OCI-LY7 (cell line): ENCODE results near the gene NR1H2. TPM values are rescaled to one million over a fixed set of nuclear protein-coding genes. Genes with fewer than 3 reads are reported as not detected.

Experiments used
- Bru-seq: library from RNA; stranded (reverse); fragments of 400-500 nt; gene quantifications from one replicate; lab custom pipeline; 2021; lab: Mats Ljungman, UMichigan
- BruChase-seq, 2 experiments: library from RNA; stranded (reverse); fragments of 400-500 nt; gene quantifications; one replicate each; lab custom pipeline; 2021; lab: Mats Ljungman, UMichigan
- BruUV-seq: library from RNA; stranded (reverse); fragments of 400-500 nt; replicated peaks from 2 replicates; lab custom pipeline; 2021; lab: Mats Ljungman, UMichigan
- CTCF ChIA-PET: fragments of 300-600 bp; sonication (Branson Sonifier 250); formaldehyde crosslinking; loops from one replicate; lab custom pipeline; 2022; ENCODE audit warnings: antibody characterized with exemption; ENCODE audit not compliant: unreplicated experiment; lab: Charles Lee
- POLR2A ChIA-PET: fragments of 300-600 bp; sonication (Branson Sonifier 250); formaldehyde crosslinking; loops from one replicate; lab custom pipeline; 2022; ENCODE audit warnings: antibody characterized with exemption; lab: Charles Lee
- DNase-seq: peaks from one replicate; pipeline ENCODE4 v3.0.0-alpha.2; 2015; ENCODE audit warnings: low spot score
- H2AFZ ChIP-seq: fragments of 200-600 bp; sonication (generic), shearing (Covaris generic); 2 replicates; pipeline ENCODE4 v1.6.1; 2014; ENCODE audit warnings: mild to moderate bottlenecking, antibody characterized with exemption, low read length, moderate library complexity
- H3K27ac ChIP-seq: fragments of 200-600 bp; sonication (generic); 2 replicates; pipeline ENCODE4 v1.5.1; 2014; ENCODE audit warnings: mixed run types, low read depth, mild to moderate bottlenecking, moderate library complexity, low read length, inconsistent platforms; ENCODE audit not compliant: poor library complexity, severe bottlenecking
- H3K36me3 ChIP-seq: fragments of 200-600 bp; sonication (generic); 2 replicates; pipeline ENCODE4 v1.6.1; 2014; ENCODE audit warnings: mild to moderate bottlenecking, antibody characterized with exemption, low read length, moderate library complexity, mixed read lengths; ENCODE audit not compliant: insufficient read depth
- H3K4me1 ChIP-seq: fragments of 200-600 bp; sonication (generic); 2 replicates; pipeline ENCODE4 v1.5.1; 2014; ENCODE audit warnings: mild to moderate bottlenecking, low read length; ENCODE audit not compliant: insufficient read depth, poor library complexity, severe bottlenecking
- H3K4me2 ChIP-seq: fragments of 200-600 bp; sonication (generic); 2 replicates; pipeline ENCODE4 v1.6.1; 2014; ENCODE audit warnings: mild to moderate bottlenecking, low read length
- H3K4me3 ChIP-seq: fragments of 200-600 bp; sonication (generic); 2 replicates; pipeline ENCODE4 v1.5.1; 2014; ENCODE audit warnings: mild to moderate bottlenecking, low read depth, low read length; ENCODE audit not compliant: poor library complexity, severe bottlenecking
- H3K79me2 ChIP-seq: fragments of 200-600 bp; sonication (generic); 2 replicates; pipeline ENCODE4 v1.6.1; 2016; ENCODE audit warnings: low read depth, mild to moderate bottlenecking, low read length, moderate library complexity, mixed read lengths; ENCODE audit not compliant: insufficient read depth
- H3K9me2 ChIP-seq: fragments of 200-600 bp; sonication (generic); 2 replicates; pipeline ENCODE4 v1.6.1; 2016; ENCODE audit warnings: mild to moderate bottlenecking, low read length, mixed read lengths; ENCODE audit not compliant: insufficient read depth
- H3K9me3 ChIP-seq: fragments of 200-600 bp; sonication (generic); 2 replicates; pipeline ENCODE4 v1.6.1; 2014; ENCODE audit warnings: mild to moderate bottlenecking, mixed run types, low read length, mixed read lengths
- H4K20me1 ChIP-seq: fragments of 200-600 bp; sonication (generic); 2 replicates; pipeline ENCODE4 v1.6.1; 2014; ENCODE audit warnings: mild to moderate bottlenecking, antibody characterized with exemption, low read length, moderate library complexity, mixed read lengths; ENCODE audit not compliant: insufficient read depth
- CTCF ChIP-seq: fragments of 200-600 bp; sonication (generic); conservative IDR thresholded peaks from 2 replicates; pipeline ENCODE4 v1.5.1; 2014; ENCODE audit warnings: mild to moderate bottlenecking, antibody characterized with exemption, low read length, moderate library complexity, mixed read lengths
- EZH2phosphoT487 ChIP-seq: fragments of 200-600 bp; sonication (generic); IDR thresholded peaks from 2 replicates; pipeline ENCODE4 v1.6.1; 2018; ENCODE audit warnings: low read depth, borderline replicate concordance, mild to moderate bottlenecking, mixed run types, antibody characterized with exemption, low read length, moderate library complexity, mixed read lengths
- intact Hi-C: fragments of 100-400 bp; cut with micrococcal nuclease; formaldehyde crosslinking; loops from one replicate; pipeline ENCODE4 v1.10.0; 2022; ENCODE audit not compliant: unreplicated experiment
- long read RNA-seq: library from polyadenylated mRNA; stranded (forward); transcript quantifications from one replicate; pipeline ENCODE4 v2.0.0, GENCODE V29; 2022
- total RNA-seq, 2 experiments: library from RNA; depleted of rRNA in 1 of 2; stranded (reverse); fragments of >200 nt in 1 of 2; shearing (Covaris generic) in 1 of 2; gene quantifications; 2 replicates each; pipeline ENCODE4 v1.2.3, GENCODE V29; 2014 to 2022

Gene NR1H2
- total RNA-seq (2014; rRNA removed; shearing (Covaris generic)): 52.8 and 65.7 TPM in 2 replicates
- 41.2 and 53.1 TPM in 2 replicates for total RNA-seq (2022)
- Bru-seq, nascent RNA: percentile 60 among the genes with signal in this experiment
- BruChase-seq, experiment 1, labeled RNA remaining after a 6-hour chase: percentile 61 among the genes with signal in this experiment
- BruChase-seq, experiment 2, labeled RNA remaining after a 2-hour chase: percentile 70 among the genes with signal in this experiment
- long read RNA-seq, transcript NR1H2-201 (10 exons, 1,998 nt): major isoform, 141 of 182 reads
- long read RNA-seq, partial matches to known transcripts: 4 of 182 reads
- long read RNA-seq, other reads (novel, unspliced or antisense): 33 of 182 reads

DNA sequence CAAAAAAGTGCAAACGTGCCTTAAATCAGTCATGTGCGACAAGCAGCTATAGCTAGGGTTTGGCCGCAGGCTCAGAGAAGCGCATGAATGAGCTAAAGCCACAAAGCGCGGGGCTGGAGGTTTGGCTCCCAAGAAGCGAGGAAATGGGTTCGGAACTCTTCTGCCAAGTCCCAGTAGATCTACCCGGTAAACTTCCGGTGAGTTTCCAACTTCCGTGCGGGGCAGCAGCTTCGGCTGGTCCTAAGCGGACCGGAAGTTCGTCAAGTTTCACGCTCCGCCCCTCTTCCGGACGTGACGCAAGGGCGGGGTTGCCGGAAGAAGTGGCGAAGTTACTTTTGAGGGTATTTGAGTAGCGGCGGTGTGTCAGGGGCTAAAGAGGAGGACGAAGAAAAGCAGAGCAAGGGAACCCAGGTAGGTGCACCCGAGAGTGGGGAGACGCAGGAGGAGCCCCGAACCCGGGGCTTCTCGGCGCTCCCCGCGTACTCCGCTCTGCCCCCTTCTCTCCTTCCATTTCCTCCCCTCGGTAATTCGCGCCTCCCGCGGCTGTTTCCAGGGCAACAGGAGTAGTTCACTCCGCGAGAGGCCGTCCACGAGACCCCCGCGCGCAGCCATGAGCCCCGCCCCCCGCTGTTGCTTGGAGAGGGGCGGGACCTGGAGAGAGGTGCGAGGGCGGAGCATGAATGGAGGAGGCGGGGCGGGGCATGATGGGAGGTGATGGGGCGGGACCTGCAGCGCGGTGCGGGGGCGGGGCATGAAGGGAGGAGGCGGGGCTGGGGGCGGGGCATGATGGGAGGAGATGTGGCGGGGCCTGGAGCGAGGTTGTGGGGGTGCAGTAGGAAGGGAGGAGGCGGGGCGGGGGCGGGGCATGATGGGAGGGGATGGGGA, at the start of gene NR1H2:
Gene NR1H2 (plus strand): TSS at position 292 of the 885 bp plus-strand sequence. CDS start 1,149 bp downstream, outside the sequence.
- H3K9me2 ChIP-seq: no peaks in the 10 kb centered on the region
- peak within 1 kb of the TSS; percentile 89 for H3K27ac ChIP-seq
- TF ChIP-seq EZH2phosphoT487 (no peak), CTCF (no peak)
- ChIA-PET CTCF (no interaction called here), POLR2A (interaction anchor here (1.0 kb wide), 2 partner anchors 10 to 11 kb away, joined by 4 read pairs; no protein-coding TSS in a partner anchor)
- peak within 1 kb of the TSS; percentile 66 for H2AFZ ChIP-seq
- H3K4me3 ChIP-seq: peak within 1 kb of the TSS; percentile 83
- 0 out of 2 replicates have a peak, but pooled peaks cover 3% of the 10 kb centered on the region for H4K20me1 ChIP-seq
- peak within 1 kb of the TSS; percentile 85 for H3K4me2 ChIP-seq
- peaks cover 6% of the 10 kb centered on the region; the same call in 1 of the 2 replicates for H3K79me2 ChIP-seq
- intact Hi-C loops: no loop called here
- peak; percentile 99 for DNase-seq
- peaks cover 40% of the 10 kb centered on the region for H3K36me3 ChIP-seq
- H3K9me3 ChIP-seq: no peaks in the 10 kb centered on the region
- peaks cover 16% of the 10 kb centered on the region for H3K4me1 ChIP-seq
- no TSS peak for BruUV-seq

DNA sequence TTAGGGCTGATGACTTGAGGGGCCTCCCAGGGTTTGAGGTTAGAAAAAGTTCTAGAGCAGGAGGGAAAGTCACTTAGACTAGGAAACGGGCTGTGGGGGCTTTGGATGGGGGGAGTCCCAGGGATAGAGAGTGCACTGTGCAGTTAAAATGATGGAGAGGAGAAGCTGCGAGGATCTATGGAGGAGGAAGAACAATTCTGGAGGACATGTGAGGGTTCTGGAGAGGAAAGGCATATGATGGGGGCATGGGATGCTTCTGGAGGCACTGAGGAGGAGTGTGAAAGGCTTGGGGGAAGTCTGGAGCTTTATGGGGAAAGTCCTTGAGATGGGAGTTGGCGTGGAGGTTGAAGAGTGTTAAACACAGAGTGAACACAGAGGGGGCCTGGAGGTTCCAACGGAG, 49.2 kb upstream of the NR1H2 start:
- Histone ChIP-seq H3K9me3 (no peaks in the 10 kb centered on the region), H3K9me2 (no peaks in the 10 kb centered on the region), H2AFZ (no peak overlapping the region), H3K36me3 (peaks cover 17% of the 10 kb centered on the region; the same call in 1 of the 2 replicates), H3K4me3 (peak overlapping the region; percentile 74), H3K27ac (no peak overlapping the region), H3K4me2 (peak overlapping the region; percentile 81), H4K20me1 (peaks cover 14% of the 10 kb centered on the region), H3K4me1 (peaks cover 37% of the 10 kb centered on the region), H3K79me2 (peaks cover 26% of the 10 kb centered on the region)
- TF ChIP-seq EZH2phosphoT487: no peak
- TF ChIP-seq CTCF: no peak
- BruUV-seq: no TSS peak
- no peak for DNase-seq
- POLR2A ChIA-PET: no interaction called here
- intact Hi-C loops: loop anchor here (10.0 kb wide), 1 partner anchor 1278 kb away; no protein-coding TSS in a partner anchor
- CTCF ChIA-PET: no interaction called here
